Stimulated activated CD4-positive, alpha-beta T cell treated with anti-CD3 and anti-CD28 coated beads, Interleukin-15, amount 100 ng/mL, for 48 hours (primary cell): ENCODE results near the gene PRADC1.

Source experiments
- DNase-seq, 2 donors: peaks; one replicate each; pipeline ENCODE4 v3.0.0-alpha.2; 2020; ENCODE audit warnings: low read depth in 2 of 2

Gene PRADC1

GRCh38 chr2:73258913-73259215 is 25.8 kb upstream of the PRADC1 start:
- DNase-seq: no peak

DNA sequence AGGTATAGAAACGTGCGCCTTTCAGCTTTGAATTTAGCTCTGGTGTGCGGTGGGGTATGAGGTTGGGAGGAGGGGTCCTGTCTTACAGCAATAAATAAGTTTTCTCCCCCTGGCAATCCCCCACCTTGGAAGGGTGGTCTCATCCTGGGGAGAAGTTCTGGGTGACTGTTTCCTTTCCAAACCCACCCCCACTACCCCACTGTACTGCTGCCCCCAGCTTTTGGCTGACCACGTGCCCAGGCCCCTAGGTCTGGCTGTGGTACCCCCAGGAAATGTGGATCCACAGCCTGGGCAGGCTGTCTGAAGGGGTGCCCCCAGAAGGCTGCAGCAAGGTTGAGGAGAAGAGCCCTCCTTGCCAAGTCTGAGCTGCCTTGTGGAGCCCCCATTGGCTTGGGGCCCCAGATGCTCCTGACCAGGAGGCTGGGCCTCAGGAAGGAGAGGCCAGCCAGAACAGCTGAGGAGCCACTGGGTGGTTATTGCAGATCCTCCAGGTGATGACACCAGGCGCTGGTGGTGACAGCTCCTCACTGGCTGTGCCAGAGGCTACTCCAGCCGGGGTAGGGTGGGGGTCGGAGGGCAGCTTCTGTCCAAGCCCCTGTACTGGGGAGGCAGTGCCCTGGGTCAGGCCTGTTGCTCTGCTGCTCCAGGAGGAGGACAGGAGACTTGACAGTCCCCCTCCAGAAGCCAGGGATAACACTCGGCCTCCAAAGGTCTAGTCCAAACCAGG is 25.3 kb upstream of the PRADC1 start:
- no peak for DNase-seq

- DNase-seq: no peak
Measured at GRCh38 chr2:73257425-73258125, 24.5 kb upstream of the PRADC1 start.

- DNase-seq: no peak
Measured at GRCh38 chr2:73257021-73257420, 24.0 kb upstream of the PRADC1 start.

GRCh38 chr2:73256618-73256922 is 23.5 kb upstream of the PRADC1 start:
- no peak for DNase-seq

GRCh38 chr2:73255907-73256617 is 23.0 kb upstream of the PRADC1 start:
- DNase-seq: no peak

- no peak for DNase-seq
Measured at GRCh38 chr2:73255007-73255644, 22.1 kb upstream of the PRADC1 start.

GRCh38 chr2:73254343-73255006 is 21.4 kb upstream of the PRADC1 start:
- DNase-seq: no peak

GRCh38 chr2:73253901-73254300 is 20.9 kb upstream of the PRADC1 start:
- DNase-seq: no peak

DNA sequence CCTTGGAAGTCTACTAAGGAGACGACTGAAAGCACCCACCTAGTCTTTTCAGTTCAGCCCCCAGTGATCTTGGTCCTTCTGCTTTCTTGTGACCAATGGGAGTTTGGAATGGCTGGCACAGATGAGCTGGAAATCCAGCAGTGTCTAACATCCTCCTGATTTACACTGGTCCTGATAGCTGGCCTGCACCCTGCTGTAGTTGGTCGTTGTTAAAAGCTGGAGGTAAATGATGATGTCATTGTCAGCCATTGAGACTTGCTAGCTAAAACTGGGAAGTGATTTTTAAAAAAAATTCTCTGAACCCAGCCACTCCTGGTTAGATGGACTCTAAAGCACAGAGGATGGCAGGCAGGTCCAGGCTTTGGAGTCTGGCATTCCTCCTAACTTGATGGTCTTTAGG is 20.4 kb upstream of the PRADC1 start:
- DNase-seq: no peak

- no peak for DNase-seq
Measured at GRCh38 chr2:73252238-73253027, 19.4 kb upstream of the PRADC1 start.

GRCh38 chr2:73250872-73251846 is 18.1 kb upstream of the PRADC1 start:
- DNase-seq: no peak

DNA sequence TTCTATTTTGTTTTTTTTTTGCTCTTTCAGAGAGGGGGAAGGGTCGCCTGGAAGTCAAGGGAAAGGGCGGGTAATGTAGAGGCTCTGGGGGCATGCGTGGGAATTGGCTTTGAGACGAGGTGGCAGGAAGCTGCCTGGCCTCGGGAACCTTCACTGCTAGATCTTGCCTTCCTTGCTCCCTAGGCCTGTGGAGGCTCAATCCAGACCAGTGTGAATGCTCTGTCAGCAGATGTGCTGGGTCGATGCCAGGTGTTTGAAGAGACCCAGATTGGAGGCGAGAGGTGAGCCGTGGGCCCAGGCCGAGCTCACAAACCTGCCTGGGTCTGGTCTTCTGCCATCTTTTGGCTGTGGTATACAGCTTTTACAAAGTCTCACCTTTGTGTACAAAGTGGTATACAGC is 16.6 kb upstream of the PRADC1 start:
- DNase-seq: no peak

GRCh38 chr2:73246850-73247249 is 13.8 kb upstream of the PRADC1 start:
- DNase-seq: no peak

DNA sequence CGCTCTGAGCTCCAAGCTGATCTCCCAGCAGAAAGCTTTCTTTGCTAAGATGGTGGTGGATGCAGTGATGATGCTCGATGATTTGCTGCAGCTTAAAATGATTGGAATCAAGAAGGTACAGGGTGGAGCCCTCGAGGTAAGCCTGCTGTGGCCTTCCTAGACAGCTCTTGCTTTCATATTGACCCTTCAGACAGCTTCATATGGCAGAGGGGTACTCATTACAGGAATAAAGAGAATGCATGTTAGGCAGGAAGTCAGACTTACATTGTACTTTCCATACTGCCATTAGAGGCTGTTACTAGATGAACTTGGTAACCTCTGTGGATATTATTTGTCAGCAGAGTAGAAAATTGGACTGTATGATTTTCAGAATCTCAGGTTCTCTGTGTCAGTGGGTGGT is 11.5 kb upstream of the PRADC1 start:
- no peak for DNase-seq

DNA sequence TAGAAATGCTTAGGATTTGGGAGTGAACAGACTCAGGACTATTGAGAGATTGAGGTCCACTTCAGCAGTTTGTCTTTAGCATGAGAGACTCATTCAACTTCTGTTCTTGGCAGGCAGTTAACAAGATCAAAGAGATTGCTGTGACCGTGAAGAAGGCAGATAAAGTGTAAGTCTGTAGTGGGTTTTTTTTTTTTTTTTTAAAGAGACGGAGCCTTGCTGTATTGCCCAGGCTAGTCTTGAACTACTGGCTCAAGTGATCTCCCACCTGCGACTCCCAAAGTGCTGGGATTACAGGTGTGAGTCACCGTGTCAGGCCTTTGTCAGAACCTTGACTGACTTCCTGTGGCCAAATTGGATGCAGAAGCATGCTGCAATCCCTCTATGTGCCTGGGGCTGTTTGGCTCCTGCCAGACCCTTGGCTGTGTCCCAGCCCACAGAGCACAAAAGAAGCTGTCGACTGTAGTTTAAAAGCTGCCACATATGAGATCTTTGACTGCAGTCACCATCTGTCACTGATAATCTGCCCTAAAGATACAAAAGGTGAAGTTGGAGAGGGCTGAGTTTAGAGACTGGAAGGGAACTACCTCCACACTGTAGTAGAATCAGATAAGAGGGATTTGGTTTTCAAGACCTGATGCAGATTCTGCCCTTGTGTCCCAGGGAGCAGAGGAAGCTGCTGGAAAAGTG is 11.0 kb upstream of the PRADC1 start:
- no peak for DNase-seq

GRCh38 chr2:73239776-73240175 is 6.7 kb upstream of the PRADC1 start:
- DNase-seq: no peak

- no peak for DNase-seq
Measured at GRCh38 chr2:73238976-73239375, 5.9 kb upstream of the PRADC1 start.

GRCh38 chr2:73238149-73238548 is 5.1 kb upstream of the PRADC1 start:
- DNase-seq: no peak

DNA sequence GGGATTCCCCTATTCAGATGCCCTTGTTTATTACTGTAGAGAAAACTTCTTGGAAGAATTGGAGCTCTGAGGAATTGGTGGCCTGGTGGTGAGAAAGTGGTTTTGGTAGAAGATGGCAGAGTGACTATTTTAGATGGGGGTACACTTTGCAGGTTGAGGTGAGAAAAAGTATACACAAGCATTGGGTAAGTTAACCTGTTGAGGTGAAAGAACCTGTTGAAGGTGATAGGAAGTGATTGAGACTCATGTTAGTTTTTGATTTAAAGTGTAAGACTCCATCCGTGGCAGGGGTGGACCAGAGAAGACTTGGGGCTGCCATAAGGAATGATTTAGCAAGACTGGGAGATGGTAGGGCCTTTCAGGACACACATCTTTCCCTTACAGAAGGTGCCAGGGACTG is 4.1 kb upstream of the PRADC1 start:
- DNase-seq: no peak
